Left ventricle myocardium inferior (tissue), 1 donor: ENCODE results near the gene TOGARAM1. TPM values are rescaled to one million over a fixed set of nuclear protein-coding genes. Genes with fewer than 3 reads are reported as not detected.

ENCODE experiments used
- DNase-seq: peaks from one replicate; pipeline ENCODE4 v3.0.0-alpha.2; 2020
- H3K27ac ChIP-seq: fragments of 200-600 bp; replicated peaks from 2 replicates; pipeline ENCODE4 v1.8.0; 2021
- H3K27me3 ChIP-seq: fragments of 200-600 bp; 2 replicates; pipeline ENCODE4 v1.8.0; 2021; ENCODE audit warnings: low read depth
- H3K36me3 ChIP-seq: fragments of 200-600 bp; 2 replicates; pipeline ENCODE4 v1.8.0; 2021
- H3K4me1 ChIP-seq: fragments of 200-600 bp; 2 replicates; pipeline ENCODE4 v1.8.0; 2021
- H3K4me3 ChIP-seq: fragments of 200-600 bp; 2 replicates; pipeline ENCODE4 v1.8.0; 2021; ENCODE audit warnings: mild to moderate bottlenecking, moderate library complexity
- H3K9me3 ChIP-seq: fragments of 200-600 bp; replicated peaks from 2 replicates; pipeline ENCODE4 v1.8.0; 2021
- intact Hi-C: fragments of 100-400 bp; cut with micrococcal nuclease; formaldehyde crosslinking; loops from one replicate; pipeline ENCODE4 v1.11.0; 2022
- total RNA-seq: library from RNA; stranded (reverse); fragmentation: NEBNext Ultra II Directional; extraction: Animal tissue kit (Norgen Biotek cat#: 25700); gene quantifications from one replicate; pipeline ENCODE4 v1.2.1, GENCODE V29; 2021
- TF ChIP-seq, protein P1 (sequence below): fragments of 200-600 bp; IDR thresholded peaks from 2 replicates; pipeline ENCODE4 v1.8.0; 2021; ENCODE audit warnings: antibody characterized with exemption, mild to moderate bottlenecking, borderline replicate concordance
- donor health status: DM: no; HTN: yes; CAD: no; lungs with severe emphysema.

TOGARAM1 gene
- total RNA-seq, 1 donor from 2014 or later = 21.6 TPM

DNA sequence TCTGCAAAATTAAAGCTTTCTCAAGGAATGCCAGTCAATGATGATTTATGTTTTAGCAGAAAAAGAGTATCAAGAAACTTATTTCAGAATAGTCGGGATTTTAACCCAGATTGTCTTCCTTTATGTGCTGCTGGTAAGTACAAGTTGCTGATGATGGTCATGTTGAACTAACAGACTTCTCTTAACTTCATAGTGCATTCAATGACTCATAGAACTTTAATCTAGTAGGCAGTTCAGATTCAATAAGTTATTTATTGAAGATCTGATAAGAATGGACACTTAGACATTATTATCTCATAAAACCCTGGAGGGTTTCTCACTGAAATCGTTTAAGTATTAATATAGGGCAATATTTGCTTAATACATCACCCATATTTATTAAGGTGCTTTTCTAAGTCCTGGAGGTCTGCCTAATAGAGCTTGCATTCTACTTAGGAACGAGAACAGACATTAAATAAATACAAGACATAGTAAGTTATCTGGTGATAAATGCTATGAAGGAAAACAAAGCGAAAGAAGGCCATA lies 33.8 kb downstream of the TOGARAM1 start:
- H3K36me3 ChIP-seq = peaks cover 20% of the 10 kb centered on the region
- intact Hi-C loops = no loop called here
- no peak overlapping the region for H3K4me3 ChIP-seq
- H3K27ac ChIP-seq = peak overlapping the region; percentile 43
- H3K4me1 ChIP-seq = peaks cover 22% of the 10 kb centered on the region
- no peaks in the 10 kb centered on the region for H3K9me3 ChIP-seq
- no peaks in the 10 kb centered on the region for H3K27me3 ChIP-seq
- TF ChIP-seq, protein P1, sequence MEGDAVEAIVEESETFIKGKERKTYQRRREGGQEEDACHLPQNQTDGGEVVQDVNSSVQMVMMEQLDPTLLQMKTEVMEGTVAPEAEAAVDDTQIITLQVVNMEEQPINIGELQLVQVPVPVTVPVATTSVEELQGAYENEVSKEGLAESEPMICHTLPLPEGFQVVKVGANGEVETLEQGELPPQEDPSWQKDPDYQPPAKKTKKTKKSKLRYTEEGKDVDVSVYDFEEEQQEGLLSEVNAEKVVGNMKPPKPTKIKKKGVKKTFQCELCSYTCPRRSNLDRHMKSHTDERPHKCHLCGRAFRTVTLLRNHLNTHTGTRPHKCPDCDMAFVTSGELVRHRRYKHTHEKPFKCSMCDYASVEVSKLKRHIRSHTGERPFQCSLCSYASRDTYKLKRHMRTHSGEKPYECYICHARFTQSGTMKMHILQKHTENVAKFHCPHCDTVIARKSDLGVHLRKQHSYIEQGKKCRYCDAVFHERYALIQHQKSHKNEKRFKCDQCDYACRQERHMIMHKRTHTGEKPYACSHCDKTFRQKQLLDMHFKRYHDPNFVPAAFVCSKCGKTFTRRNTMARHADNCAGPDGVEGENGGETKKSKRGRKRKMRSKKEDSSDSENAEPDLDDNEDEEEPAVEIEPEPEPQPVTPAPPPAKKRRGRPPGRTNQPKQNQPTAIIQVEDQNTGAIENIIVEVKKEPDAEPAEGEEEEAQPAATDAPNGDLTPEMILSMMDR = no peak
- DNase-seq = no peak

DNA sequence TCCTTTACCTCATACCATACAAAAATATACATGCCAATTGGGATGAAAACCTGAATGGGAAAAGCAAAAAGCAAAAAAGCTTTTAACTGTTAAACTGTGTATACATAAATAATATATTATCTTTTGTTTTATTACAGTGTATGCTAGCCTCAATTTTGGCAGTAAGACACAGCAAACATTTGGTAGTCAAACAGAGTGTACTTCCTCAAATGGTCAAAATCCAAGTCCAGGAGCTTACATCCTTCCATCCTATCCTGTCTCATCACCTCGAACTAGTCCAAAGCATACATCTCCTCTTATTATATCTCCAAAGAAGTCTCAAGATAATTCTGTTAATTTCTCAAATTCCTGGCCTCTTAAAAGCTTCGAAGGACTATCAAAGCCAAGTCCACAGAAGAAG lies 41.9 kb downstream of the TOGARAM1 start:
- TF ChIP-seq, protein P1 = no peak
- Histone ChIP-seq H3K27ac (no peak overlapping the region), H3K36me3 (peaks cover 52% of the 10 kb centered on the region), H3K4me3 (no peak overlapping the region), H3K9me3 (no peaks in the 10 kb centered on the region), H3K4me1 (no peaks in the 10 kb centered on the region), H3K27me3 (no peaks in the 10 kb centered on the region)
- DNase-seq = no peak
- intact Hi-C loops = no loop called here

DNA sequence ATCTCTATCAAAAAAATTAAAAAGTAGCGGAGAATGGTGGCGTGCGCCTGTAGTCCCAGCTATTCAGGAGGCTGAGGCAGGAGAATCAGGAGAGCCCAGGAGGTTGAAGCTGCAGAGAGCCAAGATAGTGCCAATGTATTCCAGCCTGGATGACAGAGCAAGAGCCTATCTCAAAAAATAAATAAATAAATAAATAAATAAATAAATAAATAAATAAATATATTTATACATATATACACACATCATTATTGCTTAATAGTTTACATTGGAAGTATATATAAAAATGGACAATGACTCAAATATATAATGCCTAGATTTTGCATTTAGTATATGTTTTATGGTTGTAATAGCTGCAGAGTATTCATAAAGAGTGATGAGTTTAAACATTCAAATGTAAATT lies 53.1 kb downstream of the TOGARAM1 start:
- H3K4me1 ChIP-seq = no peaks in the 10 kb centered on the region
- H3K27me3 ChIP-seq = no peaks in the 10 kb centered on the region
- peaks cover 61% of the 10 kb centered on the region for H3K36me3 ChIP-seq
- TF ChIP-seq, protein P1 = no peak
- intact Hi-C loops = no loop called here
- no peak overlapping the region for H3K4me3 ChIP-seq
- H3K9me3 ChIP-seq = no peaks in the 10 kb centered on the region
- no peak overlapping the region for H3K27ac ChIP-seq
- DNase-seq = no peak

DNA sequence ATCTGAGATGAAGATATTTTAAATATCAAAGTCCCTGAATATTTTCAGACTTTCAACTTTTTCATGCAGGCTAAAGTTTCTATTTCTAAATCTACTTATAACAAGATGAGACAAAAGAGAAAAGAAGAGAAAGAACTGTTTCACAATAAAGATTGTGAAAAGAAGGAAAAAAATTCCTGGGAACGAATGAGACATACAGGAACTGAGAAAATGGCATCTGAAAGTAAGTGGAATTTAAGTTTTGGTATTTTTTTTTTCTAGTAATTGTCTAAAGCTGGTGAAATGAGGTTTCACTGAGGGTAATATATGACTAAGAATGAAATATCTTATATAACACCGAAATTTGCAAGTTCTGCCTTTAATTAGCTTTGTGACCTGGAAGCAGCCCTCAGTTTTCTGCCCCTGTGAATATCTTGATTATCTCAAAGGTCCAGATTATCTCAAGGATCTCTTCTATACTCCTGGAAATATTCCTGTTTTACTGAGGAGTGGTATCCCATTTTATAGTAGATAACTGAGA lies 66.2 kb downstream of the TOGARAM1 start:
- intact Hi-C loops = no loop called here
- Histone ChIP-seq H3K4me1 (no peaks in the 10 kb centered on the region), H3K27me3 (no peaks in the 10 kb centered on the region), H3K27ac (no peak overlapping the region), H3K9me3 (no peaks in the 10 kb centered on the region), H3K4me3 (no peak overlapping the region), H3K36me3 (peaks cover 70% of the 10 kb centered on the region)
- TF ChIP-seq, protein P1 = no peak
- DNase-seq = no peak

DNA sequence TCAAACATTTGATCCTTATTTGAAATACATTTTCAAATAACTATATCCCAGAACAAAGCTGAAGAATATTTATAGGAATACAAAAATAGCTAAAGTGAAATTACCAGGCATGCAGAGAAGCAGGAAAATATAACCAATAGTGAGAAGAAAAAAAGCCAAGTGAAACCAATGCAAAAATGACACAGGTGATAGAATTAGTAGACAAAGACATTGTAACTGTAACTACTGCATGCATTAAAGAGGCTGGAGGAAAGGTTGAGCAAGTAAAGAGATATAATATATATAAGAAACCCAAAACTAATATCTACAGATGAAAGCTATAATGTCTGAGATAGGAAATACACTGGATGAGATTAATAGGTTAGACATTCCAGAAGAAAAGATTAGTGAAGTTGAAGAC lies 72.7 kb downstream of the TOGARAM1 start:
- H3K27ac ChIP-seq = no peak overlapping the region
- H3K4me1 ChIP-seq = no peaks in the 10 kb centered on the region
- peaks cover 68% of the 10 kb centered on the region for H3K36me3 ChIP-seq
- H3K27me3 ChIP-seq = no peaks in the 10 kb centered on the region
- TF ChIP-seq, protein P1 = no peak
- H3K9me3 ChIP-seq = no peaks in the 10 kb centered on the region
- DNase-seq = no peak
- no peak overlapping the region for H3K4me3 ChIP-seq
- intact Hi-C loops = no loop called here
